Glomerular endothelial cell (primary cell): ENCODE measurements around the gene PFN3. TPM values are rescaled to one million over a fixed set of nuclear protein-coding genes. Genes with fewer than 3 reads are reported as not detected.

Experiments
- total RNA-seq: library from RNA; depleted of rRNA; stranded (reverse); fragments of >200 nt; gene quantifications from 2 replicates; pipeline ENCODE4 v1.2.3, GENCODE V29; 2015

The PFN3 gene
- total RNA-seq, 1 donor from 2014 or later = not detected

Other genes starting within 250 kb of the PFN3 start
- gene RAB24, start 96.9 kb downstream of the PFN3 start, total RNA-seq = 30.8 and 36.8 TPM in 2 replicates
- 145 and 147 TPM in 2 replicates for gene PRELID1, start 96.9 kb downstream of the PFN3 start, total RNA-seq
- gene MXD3, start 88.8 kb downstream of the PFN3 start, total RNA-seq = 6.0 and 12.3 TPM in 2 replicates
- gene LMAN2, start 49.0 kb downstream of the PFN3 start, total RNA-seq = 295 and 316 TPM in 2 replicates
- 9.8 and 12.8 TPM in 2 replicates for gene RGS14, start 42.7 kb downstream of the PFN3 start, total RNA-seq
- not detected in 2 replicates for gene SLC34A1, start 16.2 kb downstream of the PFN3 start, total RNA-seq
- 0.53 and 4.3 TPM in 2 replicates for gene F12, start 8.9 kb upstream of the PFN3 start, total RNA-seq
- gene GRK6, start 26.0 kb upstream of the PFN3 start, total RNA-seq = 21.7 and 27.5 TPM in 2 replicates
- 13.5 and 20.0 TPM in 2 replicates for gene PRR7, start 46.2 kb upstream of the PFN3 start, total RNA-seq
- 300 and 362 TPM in 2 replicates for gene DBN1, start 73.0 kb upstream of the PFN3 start, total RNA-seq
- 341 and 346 TPM in 2 replicates for gene PDLIM7, start 96.9 kb upstream of the PFN3 start, total RNA-seq
- 11.2 and 15.6 TPM in 2 replicates for gene DOK3, start 109.2 kb upstream of the PFN3 start, total RNA-seq
- 102 and 115 TPM in 2 replicates for gene DDX41, start 116.3 kb upstream of the PFN3 start, total RNA-seq
- gene FAM193B, start 153.9 kb upstream of the PFN3 start, total RNA-seq = 30.2 and 55.1 TPM in 2 replicates
- 247 and 332 TPM in 2 replicates for gene TMED9, start 191.5 kb upstream of the PFN3 start, total RNA-seq
- 36.8 and 47.9 TPM in 2 replicates for gene B4GALT7, start 199.5 kb upstream of the PFN3 start, total RNA-seq